Posterior vena cava (tissue), 2 donors: ENCODE results near the gene MAML2. TPM values are rescaled to one million over a fixed set of nuclear protein-coding genes. Genes with fewer than 3 reads are reported as not detected.
"Not testable (repeated sequence)": the region's sequence is repeated elsewhere in the genome, so short reads cannot be mapped to it uniquely, and the experiment has no call there.

Experiments
- DNase-seq: peaks from one replicate; pipeline ENCODE4 v3.0.0-alpha.2; 2020; ENCODE audit warnings: low spot score
- intact Hi-C, 2 donors: fragments of 100-400 bp; cut with DNase I; formaldehyde crosslinking; loops; one replicate each; pipeline versions ENCODE4 v1.14.1 to v1.14.2; 2022 to 2023
- total RNA-seq, 2 donors: library from RNA; stranded (reverse); fragmentation: NEBNext Ultra II Directional; extraction: Animal tissue kit (Norgen Biotek cat#: 25700); gene quantifications; one replicate each; pipeline ENCODE4 v1.2.1, GENCODE V29; 2021
- donor health status: DM: yes; HTN: yes; CAD: no.
- donor health status: DM: yes; HTN: yes; CAD: no.

The MAML2 gene
- total RNA-seq, 2 donors from 2014 or later: 13.1 to 16.2 TPM

DNA sequence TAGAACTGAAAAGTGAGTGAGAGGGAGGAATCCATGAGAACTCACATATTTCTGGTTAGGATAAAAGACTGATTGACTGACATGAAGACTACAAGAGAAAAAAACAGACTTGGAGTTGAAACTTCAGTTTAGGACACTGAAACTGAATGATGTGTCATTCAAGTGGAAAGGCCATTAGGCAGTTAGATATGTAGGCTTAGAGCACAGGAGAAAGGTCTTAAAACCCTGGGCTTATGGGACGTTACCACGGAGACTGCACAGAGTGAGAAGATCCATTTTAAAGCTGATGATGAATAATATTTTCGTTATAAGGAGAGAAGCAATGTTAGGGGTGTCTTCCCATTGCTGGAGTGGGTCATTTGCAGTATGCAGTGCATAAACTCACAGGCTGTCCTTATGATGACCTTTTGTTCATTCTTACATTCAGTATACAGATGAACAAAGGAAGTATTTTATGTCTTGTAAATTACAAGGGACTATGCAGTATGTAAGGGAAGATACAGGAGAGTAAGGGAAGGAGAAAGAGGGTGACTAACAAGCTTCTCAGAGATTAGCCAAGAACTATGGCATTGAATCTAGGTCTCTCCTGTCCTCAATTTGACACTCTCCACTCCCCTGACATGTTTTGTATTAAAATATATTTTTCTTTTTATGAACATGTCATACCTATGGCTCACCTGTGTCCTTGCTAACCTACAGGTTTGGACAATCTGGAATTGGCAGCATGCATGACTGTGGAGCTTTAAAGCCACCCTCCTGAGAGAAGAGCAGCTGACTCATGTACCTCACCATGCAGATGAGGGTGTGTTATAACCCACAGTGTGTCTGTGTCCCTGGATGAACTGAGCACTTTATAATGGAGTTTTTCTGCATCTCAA lies 63.7 kb downstream of the MAML2 start:
- DNase-seq: no peak
- intact Hi-C loops: no loop called here

DNA sequence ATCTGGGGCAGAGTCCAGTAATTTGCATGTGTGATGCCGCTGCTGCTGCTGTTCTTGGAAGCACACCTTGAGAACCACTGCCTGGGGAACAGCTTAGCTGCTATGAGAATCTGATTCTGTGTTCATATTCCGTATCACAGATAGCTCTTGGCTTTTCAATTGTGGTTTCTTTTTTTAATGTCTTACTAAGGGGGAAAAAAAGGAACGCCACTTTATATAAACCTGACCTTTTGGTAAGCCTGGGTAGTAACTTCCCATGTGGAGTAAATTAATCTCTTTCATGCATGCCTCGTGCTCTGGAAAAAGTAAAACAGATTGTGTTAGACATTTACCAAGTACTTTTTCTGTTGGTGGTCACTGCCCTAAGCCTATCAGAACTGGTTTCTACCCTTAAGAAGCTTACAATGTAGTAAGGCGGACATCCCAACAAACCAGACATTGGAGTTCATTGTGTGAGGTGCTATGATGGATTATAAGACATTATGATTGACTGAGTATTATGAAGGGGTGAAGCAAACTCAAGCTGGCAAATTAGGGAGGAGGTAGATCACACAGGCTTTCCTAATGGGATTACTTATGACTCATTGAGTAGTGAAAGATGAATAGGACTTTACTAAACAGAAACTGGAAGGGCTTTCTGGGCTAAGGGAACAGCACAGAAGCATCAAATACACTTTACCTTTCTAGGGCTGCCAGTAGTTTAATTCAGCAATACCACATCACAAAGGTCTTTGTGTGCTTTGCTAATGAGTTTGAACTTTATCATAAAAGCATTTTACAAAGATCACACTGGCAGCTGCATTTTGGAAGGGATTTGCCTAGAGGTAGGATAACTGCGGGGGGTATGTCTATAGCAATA lies 64.7 kb downstream of the MAML2 start:
- no peak for DNase-seq
- intact Hi-C loops: no loop called here

DNA sequence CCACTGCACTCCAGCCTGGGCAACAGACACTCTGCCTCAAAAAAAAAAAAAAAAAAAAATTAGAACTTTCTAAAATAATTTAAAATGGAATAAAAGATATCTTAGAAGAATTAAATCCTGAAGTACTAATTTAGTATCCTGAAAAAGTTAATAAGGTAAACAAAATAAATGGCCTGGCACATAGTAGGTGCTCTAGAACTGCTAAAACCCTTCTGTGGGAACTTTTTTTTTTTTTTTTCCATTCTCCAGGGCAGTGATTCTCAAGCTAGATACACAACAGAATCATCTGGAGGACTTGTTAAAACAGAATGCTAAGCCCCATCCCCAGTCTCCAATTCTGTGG lies 65.3 kb downstream of the MAML2 start:
- intact Hi-C loops: no loop called here
- DNase-seq: no peak

DNA sequence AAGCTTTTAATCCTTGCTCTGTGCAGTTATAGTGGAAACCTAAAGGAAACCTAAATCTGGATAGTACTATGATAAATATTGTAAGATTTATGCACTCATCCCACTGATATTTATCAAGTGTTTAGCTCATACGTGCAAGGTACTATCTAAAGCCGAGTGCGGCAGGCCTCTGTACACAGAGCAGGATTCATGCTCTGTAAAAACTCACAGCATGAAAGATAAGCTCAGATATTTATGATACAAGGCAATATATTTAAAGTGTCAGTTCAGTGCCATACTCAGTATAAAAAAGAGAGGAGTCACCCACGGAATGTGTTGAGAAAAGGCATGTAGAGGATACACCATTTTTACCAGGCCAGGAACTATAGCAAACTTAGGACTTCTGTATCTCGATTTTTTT lies 66.2 kb downstream of the MAML2 start:
- no peak for DNase-seq
- intact Hi-C loops: no loop called here

DNA sequence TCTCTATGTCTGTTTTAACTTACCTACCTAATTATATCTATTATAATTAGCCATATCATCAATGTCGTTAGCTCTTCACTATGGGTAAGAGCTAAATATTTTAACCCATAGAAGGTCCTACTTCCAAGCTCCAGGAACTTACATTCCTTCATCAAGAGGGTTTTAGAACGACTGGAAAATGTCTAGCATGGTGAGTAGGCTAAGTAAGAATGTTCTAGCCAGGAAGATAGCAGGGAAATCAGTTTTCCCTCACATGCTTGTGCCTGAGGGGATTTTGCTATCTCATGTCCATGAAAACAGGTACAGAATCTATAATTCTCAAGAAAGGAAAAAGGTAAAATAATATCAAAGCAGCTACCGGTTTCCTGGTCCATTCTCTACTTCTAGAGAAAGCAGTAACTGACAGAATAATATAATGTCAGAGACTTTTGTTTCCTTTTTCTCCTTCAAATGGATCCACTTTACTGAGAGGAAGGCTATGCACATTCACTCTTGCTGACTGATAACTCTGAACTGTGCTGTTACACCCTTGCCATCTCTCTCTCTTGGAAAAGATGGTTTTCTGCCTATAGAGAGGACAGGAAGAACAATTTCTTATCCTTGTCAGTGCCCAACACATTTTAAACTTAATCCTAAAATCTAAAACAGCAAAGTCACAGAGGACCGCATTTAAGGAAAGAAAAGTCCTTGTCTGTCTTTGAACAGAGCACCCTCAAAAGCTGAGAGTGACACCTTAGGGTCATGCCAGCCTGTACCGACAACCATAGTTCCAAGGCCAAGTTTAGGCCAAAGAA lies 67.0 kb downstream of the MAML2 start:
- DNase-seq: no peak
- intact Hi-C loops: no loop called here

DNA sequence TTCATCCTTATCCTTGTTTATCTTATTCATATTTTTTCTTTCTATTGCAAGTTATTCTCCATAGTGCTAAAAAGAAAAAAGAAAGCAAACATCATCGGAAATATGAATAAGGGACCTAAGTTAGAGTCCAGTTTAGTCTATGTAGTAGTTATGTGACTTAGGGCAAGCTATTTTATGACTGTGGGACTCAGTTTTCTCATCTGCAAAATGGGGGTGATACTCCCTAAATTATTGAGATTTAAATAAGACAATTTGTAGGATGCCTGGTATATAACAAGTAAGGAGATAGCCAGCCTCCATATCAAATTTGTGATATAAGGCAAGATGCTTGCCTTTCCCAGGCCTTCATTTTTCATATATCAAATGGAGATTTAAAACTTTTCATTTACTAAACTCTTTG lies 69.5 kb downstream of the MAML2 start:
- DNase-seq: no peak
- intact Hi-C loops: no loop called here

DNA sequence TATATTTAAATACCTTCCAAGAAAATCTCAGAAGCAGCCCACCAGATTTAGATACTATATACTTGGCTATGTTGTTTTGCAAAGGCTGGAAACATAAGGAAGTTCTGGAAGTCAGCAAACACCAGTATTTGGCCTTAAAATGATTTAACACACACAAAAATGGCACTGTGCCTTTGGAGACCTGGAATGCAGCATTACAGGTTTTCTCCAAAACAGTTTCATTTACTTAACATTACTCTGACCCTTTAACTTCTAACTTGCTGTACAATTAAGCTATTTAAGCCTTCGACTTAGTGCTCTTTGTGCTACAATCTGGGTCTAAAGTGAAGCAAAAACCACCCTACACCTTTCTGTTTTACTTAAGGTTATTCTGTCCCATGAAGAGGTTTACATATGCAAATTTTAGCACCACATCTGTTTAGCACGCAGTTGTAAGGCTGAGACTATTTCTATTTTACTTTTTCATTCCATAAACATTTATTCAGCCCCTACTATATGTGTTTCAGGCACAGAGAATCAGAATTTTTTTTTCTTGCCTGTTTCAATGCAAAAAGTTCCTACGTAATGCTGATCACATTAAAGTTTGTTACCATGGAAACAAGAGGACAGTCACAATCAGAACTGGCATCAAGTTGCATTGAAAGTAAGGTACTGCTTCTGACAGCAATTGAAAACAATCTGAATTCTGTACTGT lies 70.3 kb downstream of the MAML2 start:
- intact Hi-C loops: no loop called here
- no peak for DNase-seq

DNA sequence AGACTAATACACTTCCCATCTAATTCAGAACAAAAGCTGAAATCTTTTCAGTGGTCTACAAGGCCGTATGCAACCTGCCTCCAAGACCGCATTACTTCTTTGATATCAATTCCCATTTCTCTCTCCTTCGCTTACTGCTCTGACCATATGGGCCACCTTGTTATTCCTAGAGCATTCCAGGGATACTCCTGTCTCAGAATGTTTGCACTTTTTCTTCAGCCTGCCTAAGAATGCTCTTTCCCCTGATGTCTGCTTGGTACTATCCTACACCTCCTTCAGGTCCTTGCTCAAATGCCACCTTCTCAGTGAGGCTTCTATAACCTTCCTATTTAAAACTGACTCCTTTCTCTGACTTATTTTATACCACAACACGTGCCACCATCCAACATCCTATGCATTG lies 71.2 kb downstream of the MAML2 start:
- intact Hi-C loops: no loop called here
- no peak for DNase-seq

DNA sequence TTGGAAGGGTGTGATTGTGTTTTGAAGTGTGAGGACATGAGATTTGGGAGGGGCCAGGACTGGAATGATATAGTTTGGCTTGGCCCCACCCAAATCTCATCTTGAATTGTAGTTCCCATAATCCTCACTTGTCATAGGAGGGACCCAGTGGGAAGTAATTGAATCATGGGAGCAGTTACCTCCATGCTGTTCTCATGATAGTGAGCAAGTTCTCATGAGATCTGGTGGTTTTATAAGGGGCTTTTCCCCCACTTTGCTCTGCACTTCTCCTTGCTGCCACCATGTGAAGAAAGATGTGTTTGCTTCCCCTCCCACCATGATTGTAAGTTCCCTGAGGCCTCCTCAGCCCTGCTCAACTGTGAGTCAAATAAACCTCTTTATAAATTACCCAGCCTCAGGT lies 71.6 kb downstream of the MAML2 start:
- intact Hi-C loops, DNase-seq: not testable (repeated sequence)

DNA sequence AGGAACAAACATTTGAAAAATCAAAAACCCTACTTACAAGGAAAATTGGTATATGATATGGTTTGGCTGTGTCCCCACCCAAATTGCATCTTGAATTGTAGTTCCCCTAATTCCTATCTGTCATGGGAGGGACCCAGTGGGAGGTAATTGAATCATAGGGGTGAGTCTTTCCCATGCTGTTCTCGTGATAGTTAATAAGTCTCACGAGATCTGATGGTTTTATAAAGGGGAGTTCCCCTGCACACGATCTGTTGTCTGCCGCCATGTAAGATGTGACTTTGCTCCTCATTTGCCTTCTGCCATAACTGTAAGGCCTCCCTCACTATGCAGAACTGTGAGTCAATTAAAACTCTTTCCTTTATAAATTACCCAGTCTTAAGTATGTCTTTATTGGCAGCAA lies 74.5 kb downstream of the MAML2 start:
- DNase-seq, intact Hi-C loops: not testable (repeated sequence)

DNA sequence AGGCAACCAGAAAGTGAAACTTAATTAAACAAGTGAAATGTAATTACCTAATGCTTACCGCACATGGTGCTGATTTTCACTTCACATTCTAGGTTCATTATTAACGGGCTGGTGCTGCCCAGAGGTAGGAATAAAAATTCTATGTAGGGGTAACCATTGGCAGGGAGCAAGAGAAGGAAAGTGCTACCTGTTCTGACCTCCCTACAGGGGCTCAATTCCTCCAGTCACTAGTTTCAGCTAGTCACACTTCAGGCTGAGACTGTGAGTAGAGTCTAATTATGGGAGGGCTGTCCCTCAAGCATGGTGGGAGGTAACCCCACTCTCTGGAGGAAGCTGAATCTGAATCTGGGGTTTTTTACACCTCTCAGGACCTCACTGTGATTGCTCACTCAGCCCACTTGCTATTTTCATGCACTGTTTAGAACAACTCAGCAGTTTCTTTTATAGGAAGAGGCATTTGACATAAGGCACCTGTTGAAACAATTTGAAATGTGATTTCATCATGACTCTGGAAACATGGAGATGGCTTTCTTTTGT lies 75.4 kb downstream of the MAML2 start:
- intact Hi-C loops: loop anchor here in 1 of 2 donors (2.0 kb wide), 1 partner anchor 13 kb away; no protein-coding TSS in a partner anchor
- DNase-seq: no peak

DNA sequence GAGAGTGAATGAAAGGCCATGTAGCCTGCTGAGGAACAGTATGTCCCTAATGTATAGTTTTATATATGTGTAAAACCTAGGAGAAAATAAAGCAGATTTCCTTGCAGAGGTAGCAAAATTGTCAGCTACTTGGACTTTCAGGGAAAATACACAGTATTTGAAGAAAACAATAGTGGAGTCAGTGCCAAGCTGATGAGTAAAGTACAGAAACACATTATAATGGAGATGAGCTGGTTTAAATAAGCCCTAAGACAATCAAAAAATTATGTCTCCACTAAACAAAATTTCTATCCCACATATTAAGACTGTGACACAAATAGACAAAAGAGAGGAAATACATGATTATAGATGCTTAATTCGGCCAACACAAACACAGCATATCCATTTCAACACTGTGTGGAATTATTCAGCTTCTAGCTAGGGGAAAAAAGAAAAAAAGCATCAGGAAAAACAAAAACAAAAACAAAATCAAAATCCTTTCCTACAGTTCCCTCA lies 75.9 kb downstream of the MAML2 start:
- intact Hi-C loops: loop anchor here in 1 of 2 donors (2.0 kb wide), 1 partner anchor 14 kb away; no protein-coding TSS in a partner anchor
- DNase-seq: no peak

DNA sequence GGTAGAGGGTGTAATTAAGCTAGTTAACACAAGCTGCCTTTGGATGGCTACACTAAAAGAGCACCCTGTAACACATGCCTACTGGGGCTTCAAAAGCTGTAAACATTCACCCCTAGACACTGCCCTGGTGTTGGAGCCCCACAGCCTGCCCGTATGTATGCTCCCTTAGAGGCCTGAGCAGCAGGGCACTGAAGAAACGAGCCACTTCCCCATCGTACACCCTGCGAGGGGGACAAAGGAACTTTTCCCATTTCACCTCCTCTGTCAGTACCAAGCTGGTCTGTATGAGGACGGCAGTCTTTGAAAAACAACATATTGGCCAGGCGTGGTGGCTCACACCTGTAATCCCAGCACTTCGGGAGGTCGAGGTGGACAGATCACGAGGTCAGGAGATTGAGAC lies 77.0 kb downstream of the MAML2 start:
- no peak for DNase-seq
- intact Hi-C loops: loop anchor here in 1 of 2 donors (2.0 kb wide), 1 partner anchor 15 kb away; no protein-coding TSS in a partner anchor

DNA sequence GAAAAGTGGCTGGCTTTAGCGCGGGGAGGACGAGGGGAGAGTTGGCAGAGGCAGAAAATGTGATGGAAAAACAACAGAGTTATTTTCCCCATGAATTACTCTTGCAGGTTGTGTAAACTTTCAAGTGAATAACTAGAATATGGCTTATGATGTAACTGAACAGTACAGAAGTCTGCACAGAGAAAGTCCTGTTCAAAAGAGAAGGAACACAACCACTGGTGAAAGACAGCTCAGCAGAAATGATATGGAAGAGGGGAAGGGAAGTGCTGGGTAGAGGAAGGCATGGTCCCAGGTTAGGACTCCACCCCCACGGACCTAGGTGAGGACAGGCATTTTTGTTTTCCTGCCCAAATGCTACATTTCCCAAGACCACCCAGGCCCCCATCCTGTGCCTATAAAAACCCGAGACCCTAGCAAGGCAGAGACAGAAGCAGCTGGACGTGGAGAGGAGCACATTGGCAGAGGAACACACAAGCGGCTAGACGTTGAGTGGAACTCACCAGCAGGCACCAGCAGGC lies 77.7 kb downstream of the MAML2 start:
- intact Hi-C loops: no loop called here
- DNase-seq: no peak

DNA sequence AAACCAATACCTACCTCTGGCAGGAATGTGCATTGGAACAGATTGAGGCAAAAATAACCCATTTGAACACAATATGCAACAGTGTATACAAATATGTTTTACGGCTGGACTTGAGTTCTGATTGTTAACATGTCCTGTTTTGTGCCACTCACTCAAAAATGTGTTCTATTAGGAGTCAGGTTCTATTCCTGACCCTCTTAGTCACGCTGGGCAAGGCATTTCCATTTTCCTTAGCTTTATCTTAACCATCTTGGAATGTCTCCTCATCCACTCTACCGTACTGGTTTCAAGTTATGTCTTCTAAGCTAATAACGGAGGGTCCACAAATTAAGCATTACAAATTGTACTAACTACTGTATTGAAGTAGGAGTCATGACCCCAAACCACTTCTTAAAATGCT lies 78.6 kb downstream of the MAML2 start:
- no peak for DNase-seq
- intact Hi-C loops: no loop called here

DNA sequence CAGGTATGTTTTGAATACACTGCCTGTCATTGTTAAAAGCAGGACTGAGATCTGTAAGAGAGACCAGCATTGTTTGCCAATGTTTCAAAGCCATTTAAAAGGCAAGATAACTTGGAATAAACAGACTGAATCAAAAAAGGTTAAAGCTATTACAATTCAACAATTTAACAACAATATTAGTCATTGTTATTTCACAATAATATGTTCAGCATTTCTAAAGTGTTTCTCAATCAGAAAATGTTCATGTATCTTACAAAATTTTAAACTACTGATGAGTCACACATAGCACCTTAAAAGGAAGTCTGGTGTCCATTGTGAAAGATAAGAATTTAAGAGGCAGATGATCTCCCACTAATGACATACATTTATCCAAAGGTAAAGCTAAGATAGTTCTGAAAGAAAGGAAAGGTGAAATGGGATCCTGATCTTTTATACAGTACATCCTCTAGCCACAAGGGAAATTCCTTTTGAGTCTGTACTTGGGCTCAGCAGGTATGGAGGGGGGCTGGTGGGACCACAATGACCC lies 79.7 kb downstream of the MAML2 start:
- DNase-seq: no peak
- intact Hi-C loops: no loop called here

DNA sequence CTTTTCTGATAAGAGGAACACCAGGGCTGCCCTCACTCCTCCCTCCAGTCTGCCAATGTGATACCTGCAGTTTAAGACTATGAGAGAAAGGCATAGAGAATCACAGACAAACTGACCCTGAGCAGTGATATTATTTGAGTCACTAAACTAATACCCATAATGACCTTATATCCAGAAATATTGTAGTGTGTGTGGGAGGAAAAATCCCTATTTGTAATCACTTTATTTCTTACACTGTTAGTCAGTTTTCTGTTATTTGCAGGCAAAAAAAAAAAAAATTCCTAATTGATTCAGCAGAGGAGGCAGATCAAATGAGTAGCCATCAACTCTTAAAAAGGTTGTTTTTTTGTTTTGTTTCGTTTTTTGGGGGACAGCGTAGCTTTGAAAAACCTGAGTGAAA lies 82.5 kb downstream of the MAML2 start:
- DNase-seq: no peak
- intact Hi-C loops: no loop called here

DNA sequence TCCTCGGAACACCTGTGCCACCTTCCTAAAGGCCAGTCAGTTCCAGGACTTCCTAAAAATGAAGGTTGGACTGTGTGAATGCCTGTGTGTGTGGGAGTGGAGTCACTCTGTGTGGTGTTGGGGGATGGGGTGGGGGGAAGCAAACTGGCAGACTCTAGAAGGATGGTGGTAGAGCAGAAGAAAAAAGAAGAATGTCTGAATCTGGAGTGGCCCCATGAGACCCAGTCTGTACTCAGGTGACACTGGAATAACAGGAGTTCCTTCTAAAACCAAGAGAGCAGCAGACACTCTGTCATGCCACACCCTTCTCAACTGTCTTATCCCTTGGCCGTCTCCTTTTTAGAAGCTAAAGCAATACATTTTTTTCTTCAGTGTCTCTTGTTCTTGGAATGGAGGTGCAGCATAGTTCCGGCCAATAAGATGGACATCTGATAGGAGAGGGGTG lies 82.9 kb downstream of the MAML2 start:
- intact Hi-C loops: no loop called here
- no peak for DNase-seq
